Activated CD4-positive, alpha-beta T cell treated with anti-CD3 and anti-CD28 coated beads, Interleukin-2, amount 50 U/mL, for 1 hour (primary cell): Measurements from ENCODE around the gene NDNF.

Experiments
- DNase-seq: peaks from one replicate; pipeline ENCODE4 v3.0.0-alpha.2; 2020

Gene NDNF

GRCh38 chr4:121011138-121011537 lies 61.2 kb downstream of the NDNF start:
- no peak for DNase-seq

- DNase-seq: no peak
Observed at GRCh38 chr4:121009578-121010478, 62.5 kb downstream of the NDNF start.

DNA sequence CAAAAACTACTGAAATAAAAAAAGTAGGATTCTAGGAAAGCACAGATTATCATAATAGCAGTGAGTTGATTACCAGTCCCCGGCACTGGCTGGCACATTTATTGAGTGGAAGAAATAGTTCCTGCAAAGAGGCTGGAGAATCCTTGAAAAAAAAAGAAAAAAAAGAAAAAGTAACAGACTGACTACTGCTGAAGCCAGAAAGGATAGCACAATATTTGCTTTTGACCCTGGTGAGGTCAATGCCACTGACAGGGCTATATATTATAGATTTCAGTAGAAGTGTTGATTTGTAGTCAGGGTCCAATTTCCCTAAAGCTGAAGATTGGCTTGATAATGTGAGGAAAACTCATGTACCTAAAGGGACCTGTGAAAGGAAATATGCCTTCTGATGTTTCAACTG lies 64.7 kb downstream of the NDNF start:
- DNase-seq: no peak

DNA sequence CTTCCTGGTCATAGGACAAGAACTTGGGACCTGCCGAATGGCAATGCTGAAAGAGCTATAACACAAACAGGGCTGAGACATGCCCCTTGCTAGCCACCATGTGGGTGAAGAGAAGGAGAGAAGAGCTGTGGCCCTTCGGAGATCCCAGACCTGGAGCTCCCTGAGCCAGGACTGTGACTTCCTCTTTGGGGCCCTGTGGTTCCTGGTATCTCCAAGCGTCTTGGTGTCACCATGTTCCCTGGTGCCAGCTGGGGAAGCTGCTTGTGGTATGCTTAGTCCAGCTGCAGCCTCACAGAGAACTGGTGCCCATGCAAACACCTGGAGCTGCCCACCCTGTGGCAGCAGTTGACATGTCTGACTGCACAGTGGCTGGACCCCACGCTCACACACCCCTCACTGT lies 68.5 kb downstream of the NDNF start:
- DNase-seq: no peak

DNA sequence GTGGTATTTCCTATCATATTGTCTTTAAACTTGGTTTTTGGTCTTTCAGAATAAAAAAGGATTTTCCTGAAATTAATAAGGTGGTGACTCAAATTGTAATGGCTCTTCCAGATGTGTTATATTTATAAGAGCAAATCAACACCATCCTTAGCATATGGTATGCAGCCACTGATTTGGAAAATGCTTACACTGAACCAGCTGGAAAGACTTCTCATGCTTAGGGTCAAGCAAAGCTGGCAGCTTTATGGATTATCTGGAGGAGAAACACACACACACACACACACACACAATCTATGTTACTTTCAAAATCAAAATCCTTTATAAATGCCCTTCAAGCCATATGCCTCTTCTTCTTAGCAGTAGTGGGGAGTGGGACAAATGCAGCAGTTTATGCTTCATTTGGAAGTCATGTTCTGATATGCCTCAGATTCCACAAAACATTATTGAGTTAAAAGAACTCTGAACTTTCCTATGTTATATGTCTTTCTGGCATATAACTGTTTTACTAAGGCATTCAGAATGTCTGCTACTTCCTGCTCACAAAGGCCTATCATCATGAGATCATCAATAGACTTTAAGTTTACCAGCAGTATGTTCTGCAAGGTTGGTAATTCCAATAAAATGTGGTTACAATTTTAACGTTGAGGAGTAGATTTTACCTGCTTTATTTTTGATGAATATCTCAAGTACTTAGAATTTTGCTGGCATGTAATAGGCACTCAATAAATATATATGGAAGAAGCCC lies 76.9 kb downstream of the NDNF start:
- no peak for DNase-seq

- DNase-seq: no peak
Observed at GRCh38 chr4:120994521-120994920, 77.8 kb downstream of the NDNF start.

DNA sequence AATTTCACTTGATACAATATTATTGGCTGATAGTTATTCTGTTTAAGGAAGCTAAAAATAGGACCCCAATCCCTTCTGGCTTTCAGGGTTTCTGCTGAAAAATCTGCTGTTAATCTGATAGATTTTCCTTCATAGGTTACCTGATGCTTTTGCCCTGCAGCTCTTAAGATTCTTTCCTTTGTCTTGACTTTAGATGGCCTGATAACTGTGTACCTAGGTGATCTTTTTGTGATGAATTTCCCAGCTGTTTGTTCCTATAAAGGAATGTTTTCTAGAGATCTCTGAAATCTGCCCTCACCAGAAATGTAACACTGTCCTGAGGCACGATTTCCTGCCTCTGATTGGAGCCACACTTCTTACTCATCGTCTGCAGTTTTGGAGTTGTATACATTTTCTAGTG lies 80.5 kb downstream of the NDNF start:
- no peak for DNase-seq

DNA sequence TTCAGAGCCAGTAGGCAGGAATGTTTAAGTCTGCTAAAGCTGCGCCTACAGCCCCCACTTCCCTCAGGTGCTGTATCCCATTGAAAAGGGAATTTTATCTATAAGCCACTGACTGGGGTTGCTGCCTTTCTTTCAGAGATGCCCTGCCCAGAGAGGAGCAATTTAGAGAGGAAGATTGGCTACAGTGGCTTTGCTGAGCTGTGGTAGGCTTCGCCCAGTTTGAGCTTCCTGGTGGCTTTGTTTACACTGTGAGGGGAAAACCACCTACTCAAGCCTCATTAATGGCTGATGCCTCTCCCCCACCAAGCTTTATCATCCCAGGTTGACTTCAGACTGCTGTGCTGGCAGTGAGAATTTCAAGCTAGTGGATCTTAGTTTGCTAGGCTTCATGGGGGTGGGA lies 82.1 kb downstream of the NDNF start:
- no peak for DNase-seq
